OCI-LY1 (cell line): ENCODE measurements around the gene HBS1L.

Source experiments
- H2AFZ ChIP-seq: fragments of 200-600 bp; sonication (generic), shearing (Covaris generic); 2 replicates; pipeline ENCODE4 v1.6.0; 2014; ENCODE audit warnings: antibody characterized with exemption, mild to moderate bottlenecking, low read length
- H3F3A ChIP-seq: fragments of 200-600 bp; sonication (generic), shearing (Covaris generic); 2 replicates; pipeline ENCODE4 v1.6.0; 2014; ENCODE audit warnings: mild to moderate bottlenecking, antibody characterized with exemption, low read length, moderate library complexity; ENCODE audit not compliant: insufficient read depth
- H3K27ac ChIP-seq: fragments of 200-600 bp; sonication (generic); 2 replicates; pipeline ENCODE4 v1.5.1; 2014; ENCODE audit warnings: low read length, mixed run types, mild to moderate bottlenecking, low read depth; ENCODE audit not compliant: poor library complexity, severe bottlenecking
- H3K27me3 ChIP-seq: fragments of 200-600 bp; sonication (generic); 2 replicates; pipeline ENCODE4 v1.6.0; 2014; ENCODE audit warnings: antibody characterized with exemption, mild to moderate bottlenecking, low read length, moderate library complexity; ENCODE audit not compliant: insufficient read depth
- H3K36me3 ChIP-seq: fragments of 200-600 bp; sonication (generic); 2 replicates; pipeline ENCODE4 v1.6.1; 2014; ENCODE audit warnings: mild to moderate bottlenecking, antibody characterized with exemption, low read length, moderate library complexity, mixed read lengths; ENCODE audit not compliant: insufficient read depth
- H3K4me1 ChIP-seq: fragments of 200-600 bp; sonication (generic); 2 replicates; pipeline ENCODE4 v1.5.1; 2014; ENCODE audit warnings: mild to moderate bottlenecking, low read length, moderate library complexity; ENCODE audit not compliant: insufficient read depth, severe bottlenecking
- H3K4me2 ChIP-seq: fragments of 200-600 bp; sonication (generic), shearing (Covaris generic); 2 replicates; pipeline ENCODE4 v1.6.1; 2014; ENCODE audit warnings: low read length
- H3K4me3 ChIP-seq: fragments of 200-600 bp; sonication (generic); 2 replicates; pipeline ENCODE4 v1.5.1; 2014; ENCODE audit warnings: low read length, low read depth, mild to moderate bottlenecking, mixed read lengths; ENCODE audit not compliant: poor library complexity, severe bottlenecking
- H3K79me2 ChIP-seq: fragments of 200-600 bp; shearing (Covaris generic); 2 replicates; pipeline ENCODE4 v1.6.1; 2016; ENCODE audit warnings: mixed run types, low read length, mixed read lengths; ENCODE audit not compliant: insufficient read depth
- H3K9ac ChIP-seq: fragments of 200-600 bp; sonication (generic), shearing (Covaris generic); 2 replicates; pipeline ENCODE4 v1.6.1; 2014; ENCODE audit warnings: mild to moderate bottlenecking, low read length, mixed read lengths
- H3K9me2 ChIP-seq: fragments of 200-600 bp; sonication (generic), shearing (Covaris generic); 2 replicates; pipeline ENCODE4 v1.6.1; 2014; ENCODE audit warnings: low read depth, mild to moderate bottlenecking, low read length, mixed read lengths
- H3K9me3 ChIP-seq: fragments of 200-600 bp; shearing (Covaris generic); 2 replicates; pipeline ENCODE4 v1.6.1; 2014; ENCODE audit warnings: low read length, mixed read lengths
- H4K20me1 ChIP-seq: fragments of 200-600 bp; sonication (generic), shearing (Covaris generic); 2 replicates; pipeline ENCODE4 v1.6.0; 2016; ENCODE audit warnings: mild to moderate bottlenecking, low read length; ENCODE audit not compliant: insufficient read depth
- EZH2 ChIP-seq: fragments of 200-600 bp; sonication (generic), shearing (Covaris generic); IDR thresholded peaks from 2 replicates; pipeline ENCODE4 v1.8.0; 2017; ENCODE audit warnings: borderline replicate concordance, mixed run types, mild to moderate bottlenecking, antibody characterized with exemption, low read length, moderate library complexity, mixed read lengths
- TF ChIP-seq, protein P1 (sequence below): fragments of 200-600 bp; sonication (generic), shearing (Covaris generic); IDR thresholded peaks from 2 replicates; pipeline ENCODE4 v1.5.1; 2017; ENCODE audit warnings: mild to moderate bottlenecking, antibody characterized with exemption, low read length, moderate library complexity, mixed read lengths

The HBS1L gene

DNA sequence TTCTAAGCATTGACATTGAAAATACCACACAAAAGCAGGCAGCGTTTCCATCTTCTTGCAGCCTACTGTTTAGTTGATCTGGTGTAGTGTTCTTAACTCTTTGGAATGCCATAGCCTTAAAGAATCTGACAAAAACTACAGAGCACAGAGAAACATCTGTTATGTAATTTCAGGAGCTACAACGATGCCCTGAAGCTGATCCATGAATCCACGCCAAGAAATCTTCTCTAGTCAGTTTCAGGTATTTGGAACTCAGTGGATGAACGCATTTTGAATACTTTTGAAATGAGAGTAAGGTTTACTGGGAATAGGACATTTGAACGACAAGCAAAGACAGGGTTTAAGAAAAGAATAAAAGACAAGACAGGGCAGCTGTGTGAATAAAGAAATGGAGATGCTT lies 122.5 kb downstream of the HBS1L start:
- Histone ChIP-seq H3F3A (no peaks in the 10 kb centered on the region), H3K27me3 (0 out of 2 replicates have a peak, but pooled peaks cover 4% of the 10 kb centered on the region), H3K9ac (no peak overlapping the region), H3K4me3 (no peak overlapping the region), H3K4me2 (no peak overlapping the region), H3K9me2 (no peaks in the 10 kb centered on the region), H3K36me3 (no peaks in the 10 kb centered on the region), H4K20me1 (no peaks in the 10 kb centered on the region), H2AFZ (no peak overlapping the region), H3K9me3 (no peaks in the 10 kb centered on the region), H3K79me2 (no peaks in the 10 kb centered on the region), H3K27ac (no peak overlapping the region), H3K4me1 (no peaks in the 10 kb centered on the region)
- no peak for TF ChIP-seq EZH2
- TF ChIP-seq, protein P1, sequence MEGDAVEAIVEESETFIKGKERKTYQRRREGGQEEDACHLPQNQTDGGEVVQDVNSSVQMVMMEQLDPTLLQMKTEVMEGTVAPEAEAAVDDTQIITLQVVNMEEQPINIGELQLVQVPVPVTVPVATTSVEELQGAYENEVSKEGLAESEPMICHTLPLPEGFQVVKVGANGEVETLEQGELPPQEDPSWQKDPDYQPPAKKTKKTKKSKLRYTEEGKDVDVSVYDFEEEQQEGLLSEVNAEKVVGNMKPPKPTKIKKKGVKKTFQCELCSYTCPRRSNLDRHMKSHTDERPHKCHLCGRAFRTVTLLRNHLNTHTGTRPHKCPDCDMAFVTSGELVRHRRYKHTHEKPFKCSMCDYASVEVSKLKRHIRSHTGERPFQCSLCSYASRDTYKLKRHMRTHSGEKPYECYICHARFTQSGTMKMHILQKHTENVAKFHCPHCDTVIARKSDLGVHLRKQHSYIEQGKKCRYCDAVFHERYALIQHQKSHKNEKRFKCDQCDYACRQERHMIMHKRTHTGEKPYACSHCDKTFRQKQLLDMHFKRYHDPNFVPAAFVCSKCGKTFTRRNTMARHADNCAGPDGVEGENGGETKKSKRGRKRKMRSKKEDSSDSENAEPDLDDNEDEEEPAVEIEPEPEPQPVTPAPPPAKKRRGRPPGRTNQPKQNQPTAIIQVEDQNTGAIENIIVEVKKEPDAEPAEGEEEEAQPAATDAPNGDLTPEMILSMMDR: no peak

DNA sequence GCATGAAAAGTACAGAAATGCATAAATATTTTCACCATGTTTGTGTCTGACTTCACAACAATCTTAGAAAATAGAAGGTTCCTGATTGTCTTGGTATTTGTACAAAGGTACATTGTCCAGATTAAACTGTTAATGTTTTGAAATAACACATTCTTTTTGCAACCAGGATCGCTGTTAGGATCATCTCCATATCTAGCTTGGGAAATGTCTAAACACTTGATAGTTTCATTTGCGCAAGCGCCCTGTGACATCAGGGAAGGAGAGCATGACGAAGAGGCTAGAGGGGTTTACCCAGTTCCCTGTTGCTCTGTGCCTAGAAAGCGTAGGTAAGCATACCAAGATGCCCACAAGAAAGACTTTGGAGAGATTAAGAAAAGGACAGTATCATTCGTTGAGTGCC lies 124.2 kb downstream of the HBS1L start:
- no peak overlapping the region for H2AFZ ChIP-seq
- no peaks in the 10 kb centered on the region for H3K36me3 ChIP-seq
- H3K27ac ChIP-seq: no peak overlapping the region
- H3F3A ChIP-seq: no peaks in the 10 kb centered on the region
- H3K4me3 ChIP-seq: no peak overlapping the region
- no peaks in the 10 kb centered on the region for H3K9me3 ChIP-seq
- no peak for TF ChIP-seq EZH2
- TF ChIP-seq, protein P1: no peak
- no peaks in the 10 kb centered on the region for H3K79me2 ChIP-seq
- no peaks in the 10 kb centered on the region for H3K9me2 ChIP-seq
- no peaks in the 10 kb centered on the region for H4K20me1 ChIP-seq
- H3K4me1 ChIP-seq: no peaks in the 10 kb centered on the region
- H3K27me3 ChIP-seq: 0 out of 2 replicates have a peak, but pooled peaks cover 4% of the 10 kb centered on the region
- H3K4me2 ChIP-seq: no peak overlapping the region
- no peak overlapping the region for H3K9ac ChIP-seq

- no peaks in the 10 kb centered on the region for H3K27me3 ChIP-seq
- H3K9ac ChIP-seq: no peak overlapping the region
- no peak overlapping the region for H3K4me3 ChIP-seq
- H3K4me2 ChIP-seq: no peak overlapping the region
- no peak overlapping the region for H2AFZ ChIP-seq
- TF ChIP-seq, protein P1: no peak
- TF ChIP-seq EZH2: no peak
- H4K20me1 ChIP-seq: no peaks in the 10 kb centered on the region
- no peak overlapping the region for H3K27ac ChIP-seq
- H3K9me3 ChIP-seq: no peaks in the 10 kb centered on the region
- no peaks in the 10 kb centered on the region for H3K4me1 ChIP-seq
- H3K36me3 ChIP-seq: no peaks in the 10 kb centered on the region
- no peaks in the 10 kb centered on the region for H3K79me2 ChIP-seq
- no peaks in the 10 kb centered on the region for H3K9me2 ChIP-seq
- H3F3A ChIP-seq: no peaks in the 10 kb centered on the region
Measured at GRCh38 chr6:134928151-134928900, 126.3 kb downstream of the HBS1L start.
